ENCODE measurements around the gene SH3BP2. TPM values are rescaled to one million over a fixed set of nuclear protein-coding genes. Genes with fewer than 3 reads are reported as not detected.

The SH3BP2 gene
- total and polyA plus RNA-seq, 10 donors: 42.0 to 295 (median 237) TPM

GRCh38 chr4:2763511-2763967, 29.3 kb upstream of the SH3BP2 start:
- Histone ChIP-seq H3K9me3 (no peaks in the 10 kb centered on the region), H3K27ac (peak overlapping the region; percentile 35 to 84 (median 75)), H3K4me3 (peak overlapping the region; percentile 29 to 73 (median 44)), H3K27me3 (replicated peaks in 1 of 7) (no peaks in the 10 kb centered on the region), H3K36me3 (no peaks in the 10 kb centered on the region), H3K4me1 (peaks cover 0 to 43% (median 23%) of the 10 kb centered on the region in 6 donors)
- peak; percentile 80 for DNase-seq
- 40 to 65% (median 50%) methylated on average over 23 of the region's 23 CpGs for WGBS, 5 donors
- intact Hi-C loops (cut with DNase I; ENCODE audit: low total_unique reads): loop anchor here (10.0 kb wide), 2 partner anchors 51 to 91 kb away; no protein-coding TSS in a partner anchor
- TF ChIP-seq POLR2A (IDR thresholded peaks at IDR 0.05) (no peak), CTCF (IDR thresholded peaks at IDR 0.05 in 8 of 11, conservative IDR thresholded peaks at IDR 0.05 in 3 of 11) (no peak), POLR2AphosphoS5 (IDR thresholded peaks at IDR 0.05) (no peak)

GRCh38 chr4:2765832-2766526, 26.9 kb upstream of the SH3BP2 start:
- no peaks in the 10 kb centered on the region for H3K27me3 ChIP-seq (replicated peaks in 1 of 7)
- H3K4me3 ChIP-seq: no peak overlapping the region
- no peaks in the 10 kb centered on the region for H3K36me3 ChIP-seq
- DNase-seq: peak; percentile 39
- peaks cover 0 to 62% (median 29%) of the 10 kb centered on the region in 6 donors for H3K4me1 ChIP-seq
- WGBS, 5 donors: 87 to 94% (median 90%) methylated on average over 12 of the region's 12 CpGs
- TF ChIP-seq POLR2A (IDR thresholded peaks at IDR 0.05) (no peak), CTCF (IDR thresholded peaks at IDR 0.05 in 8 of 11, conservative IDR thresholded peaks at IDR 0.05 in 3 of 11) (no peak), POLR2AphosphoS5 (IDR thresholded peaks at IDR 0.05) (no peak)
- H3K27ac ChIP-seq: no peak overlapping the region
- intact Hi-C loops (cut with DNase I; ENCODE audit: low total_unique reads): loop anchor here (10.0 kb wide), 2 partner anchors 49 to 89 kb away; no protein-coding TSS in a partner anchor
- H3K9me3 ChIP-seq: no peaks in the 10 kb centered on the region

- Histone ChIP-seq H3K4me3 (no peak overlapping the region), H3K36me3 (no peaks in the 10 kb centered on the region), H3K27me3 (replicated peaks in 1 of 7) (no peaks in the 10 kb centered on the region), H3K9me3 (no peaks in the 10 kb centered on the region), H3K4me1 (peaks cover 0 to 65% (median 32%) of the 10 kb centered on the region in 6 donors), H3K27ac (peak overlapping the region in 3 of 8 donors; percentile 2 to 32 (median 26))
- WGBS, 5 donors: 78 to 89% (median 88%) methylated on average over 4 to 5 of the region's 5 CpGs
- intact Hi-C loops (cut with DNase I; ENCODE audit: low total_unique reads): loop anchor here (10.0 kb wide), 2 partner anchors 48 to 88 kb away; no protein-coding TSS in a partner anchor
- TF ChIP-seq CTCF (IDR thresholded peaks at IDR 0.05 in 8 of 11, conservative IDR thresholded peaks at IDR 0.05 in 3 of 11): no peak
- TF ChIP-seq POLR2AphosphoS5 (IDR thresholded peaks at IDR 0.05): no peak
- no peak for TF ChIP-seq POLR2A (IDR thresholded peaks at IDR 0.05)
- DNase-seq: peak; percentile 64
These were observed 25.7 kb upstream of the SH3BP2 start for GRCh38 chr4:2767046-2767704.

- 61 to 75% (median 70%) methylated on average over 11 of the region's 11 CpGs for WGBS, 5 donors
- no peaks in the 10 kb centered on the region for H3K36me3 ChIP-seq
- peak; percentile 81 for DNase-seq
- H3K4me3 ChIP-seq: no peak overlapping the region
- TF ChIP-seq POLR2AphosphoS5 (IDR thresholded peaks at IDR 0.05): peak in 2 of 3 donors; percentile 57
- no peak for TF ChIP-seq CTCF (IDR thresholded peaks at IDR 0.05 in 8 of 11, conservative IDR thresholded peaks at IDR 0.05 in 3 of 11)
- TF ChIP-seq POLR2A (IDR thresholded peaks at IDR 0.05): no peak
- H3K27me3 ChIP-seq (replicated peaks in 1 of 7): no peaks in the 10 kb centered on the region
- peak overlapping the region in 3 of 8 donors; percentile 2 to 32 (median 26) for H3K27ac ChIP-seq
- H3K4me1 ChIP-seq: peaks cover 0 to 67% (median 32%) of the 10 kb centered on the region in 6 donors
- intact Hi-C loops (cut with DNase I; ENCODE audit: low total_unique reads): loop anchor here (10.0 kb wide), 2 partner anchors 47 to 87 kb away; no protein-coding TSS in a partner anchor
- no peaks in the 10 kb centered on the region for H3K9me3 ChIP-seq
These were observed 25.2 kb upstream of the SH3BP2 start for GRCh38 chr4:2767705-2768074.
